HL-60 (cell line): ENCODE data around the gene BAHCC1.

Source experiments
- DNase-seq, 2 experiments: peaks; one replicate each; pipeline ENCODE4 v3.0.0-alpha.2; 2010 to 2020; ENCODE audit warnings: low read depth in 1 of 2, low spot score in 1 of 2
- H3K27ac ChIP-seq: fragments of 250-450 bp; sonication (Bioruptor Pico); replicated peaks from 2 replicates; pipeline ENCODE4 v1.5.1; 2020; ENCODE audit warnings: mild to moderate bottlenecking, moderate library complexity
- H3K27me3 ChIP-seq: fragments of 250-450 bp; sonication (Bioruptor Pico); 2 replicates; pipeline ENCODE4 v1.5.1; 2021; ENCODE audit warnings: mild to moderate bottlenecking, moderate library complexity; ENCODE audit not compliant: insufficient read depth, poor library complexity, severe bottlenecking
- H3K4me3 ChIP-seq: replicated peaks from 2 replicates; pipeline ENCODE4 v1.5.1; 2011; ENCODE audit warnings: mild to moderate bottlenecking, control low read depth, low read length; ENCODE audit not compliant: insufficient read depth
- CTCF ChIP-seq: IDR thresholded peaks from one replicate; pipeline ENCODE4 v1.5.1; 2011; ENCODE audit warnings: low read length, control low read depth, inconsistent platforms; ENCODE audit not compliant: insufficient read depth
- GABPA ChIP-seq: IDR thresholded peaks from 2 replicates; pipeline ENCODE4 v1.6.1; 2012; ENCODE audit warnings: low read depth
- POLR2AphosphoS5 ChIP-seq: IDR thresholded peaks from 2 replicates; pipeline ENCODE4 v1.6.1; 2012; ENCODE audit warnings: low read depth
- REST ChIP-seq: IDR thresholded peaks from 2 replicates; pipeline ENCODE4 v1.6.1; 2012; ENCODE audit warnings: low read depth; ENCODE audit not compliant: insufficient replicate concordance
- SPI1 ChIP-seq: IDR thresholded peaks from 2 replicates; pipeline ENCODE4 v1.6.1; 2012; ENCODE audit warnings: low read depth, mild to moderate bottlenecking, borderline replicate concordance

Gene BAHCC1

GRCh38 chr17:81460856-81461460 is 65.7 kb downstream of the BAHCC1 start:
- Histone ChIP-seq H3K4me3 (peak overlapping the region; percentile 40), H3K27ac (peak overlapping the region; percentile 94), H3K27me3 (no peaks in the 10 kb centered on the region)
- peak; percentile 94 to 96 for DNase-seq
- TF ChIP-seq CTCF, result no peak
- no peak for TF ChIP-seq GABPA
- peak; percentile 58 for TF ChIP-seq POLR2AphosphoS5
- TF ChIP-seq REST, result peak; percentile 40
- TF ChIP-seq SPI1, result 0 out of 2 replicates have a peak, but pooled peaks have one; percentile 4

GRCh38 chr17:81461607-81462500 is 66.6 kb downstream of the BAHCC1 start:
- DNase-seq, result no peak
- Histone ChIP-seq H3K27ac (peak overlapping the region; percentile 94), H3K27me3 (no peaks in the 10 kb centered on the region), H3K4me3 (peak overlapping the region; percentile 40)
- TF ChIP-seq REST (no peak), GABPA (no peak), POLR2AphosphoS5 (no peak; the same call in none of the 2 replicates), SPI1 (no peak), CTCF (no peak)

DNA sequence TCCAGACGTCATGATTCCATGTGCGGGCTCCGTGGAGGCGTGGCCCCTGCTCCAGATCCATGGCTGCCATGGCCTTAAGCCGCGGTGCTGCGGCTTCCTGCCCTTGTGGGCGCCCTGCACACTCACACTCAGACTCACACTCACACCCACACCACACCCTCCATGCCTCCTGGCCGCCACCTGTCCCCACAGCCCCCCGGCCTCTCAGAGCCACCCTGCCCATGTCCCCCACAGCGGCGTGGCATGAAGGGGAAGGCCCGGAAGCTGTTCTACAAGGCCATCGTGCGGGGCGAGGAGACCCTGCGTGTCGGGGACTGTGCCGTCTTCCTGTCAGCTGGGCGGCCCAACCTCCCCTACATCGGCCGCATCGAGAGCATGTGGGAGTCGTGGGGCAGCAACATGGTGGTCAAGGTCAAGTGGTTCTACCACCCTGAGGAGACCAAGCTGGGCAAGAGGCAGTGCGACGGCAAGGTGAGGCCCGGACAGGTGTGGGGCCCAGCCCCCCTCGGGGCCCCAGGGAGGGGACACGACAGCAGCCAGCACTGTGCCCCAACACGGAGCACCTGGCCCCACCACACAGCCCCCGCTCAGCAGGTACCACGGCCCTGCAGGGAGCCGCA is 67.4 kb downstream of the BAHCC1 start:
- peak overlapping the region; percentile 94 for H3K27ac ChIP-seq
- no peaks in the 10 kb centered on the region for H3K27me3 ChIP-seq
- no peak overlapping the region; the same call in 1 of the 2 replicates for H3K4me3 ChIP-seq
- TF ChIP-seq SPI1 (no peak), GABPA (no peak)
- no peak for DNase-seq

- Histone ChIP-seq H3K4me3 (no peak overlapping the region), H3K27ac (no peak overlapping the region; the same call in 1 of the 2 replicates), H3K27me3 (no peaks in the 10 kb centered on the region)
- DNase-seq, result no peak
- peak; percentile 51 for TF ChIP-seq POLR2AphosphoS5
- TF ChIP-seq CTCF, result no peak
Measured at GRCh38 chr17:81463506-81463905, 68.2 kb downstream of the BAHCC1 start.
